Activated CD4-positive, CD25-positive, alpha-beta regulatory T cell (primary cell): ENCODE data around the gene PWP1.
"Not testable (repeated sequence)": the region's sequence is repeated elsewhere in the genome, so short reads cannot be mapped to it uniquely, and the experiment has no call there.

Experiments used
- DNase-seq, 4 experiments: peaks; one replicate each; lab custom pipeline; 2025; lab: John Stamatoyannopoulos, UW

PWP1 gene

GRCh38 chr12:107668320-107669098, 17.1 kb upstream of the PWP1 start:
- DNase-seq = no peak

DNA sequence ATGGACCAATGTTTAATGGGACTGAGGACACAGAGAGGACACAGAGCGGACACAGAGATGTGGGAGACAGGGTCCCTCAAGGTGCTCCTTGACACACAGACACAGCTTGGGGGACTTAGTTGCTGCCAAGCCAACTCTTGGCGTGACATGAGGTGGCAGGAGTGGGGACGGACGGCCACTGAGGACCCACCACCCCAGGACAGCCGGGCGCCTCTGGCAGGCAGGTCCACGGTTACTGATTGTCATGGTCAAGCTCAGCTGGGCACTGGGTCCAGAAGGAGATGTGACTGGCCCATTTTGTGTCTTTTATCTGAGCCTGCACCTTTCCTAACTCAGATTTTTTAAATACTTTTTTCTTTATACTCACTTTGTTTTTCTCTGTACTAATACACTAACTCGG, 15.7 kb upstream of the PWP1 start:
- no peak for DNase-seq

DNA sequence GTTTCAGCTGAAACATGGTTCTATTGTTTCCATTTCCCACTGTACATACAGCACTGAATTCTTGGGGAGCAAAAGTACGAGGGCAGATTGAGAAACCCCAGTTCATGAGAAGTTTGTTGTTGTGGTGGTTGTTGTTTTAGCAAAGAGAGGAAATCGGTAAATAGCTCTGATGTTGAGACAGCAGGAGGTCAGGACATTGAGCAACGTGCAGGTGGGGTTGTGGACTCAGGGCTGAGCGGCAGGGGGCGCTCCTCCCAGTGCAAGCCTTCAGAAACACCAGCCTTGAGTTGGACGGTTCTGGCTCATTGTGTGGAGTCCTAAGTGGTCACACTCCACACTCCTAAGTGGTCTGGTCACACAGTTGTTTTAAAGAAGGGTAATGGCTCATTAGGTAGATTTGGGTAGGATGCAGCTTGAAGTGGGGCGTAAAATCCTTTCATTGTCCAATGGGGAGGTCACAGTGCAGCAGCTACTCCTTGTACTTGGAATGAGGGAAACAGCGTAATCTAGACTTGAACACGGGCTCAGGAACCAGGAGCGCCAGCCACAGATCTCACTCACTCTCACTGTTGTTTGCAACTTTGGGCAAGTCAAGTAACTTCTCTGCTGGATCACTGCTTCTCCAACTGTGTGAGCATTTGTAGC, 14.5 kb upstream of the PWP1 start:
- no peak for DNase-seq

- DNase-seq = no peak
Observed at GRCh38 chr12:107677671-107678070, 7.9 kb upstream of the PWP1 start.

GRCh38 chr12:107679336-107679735, 6.3 kb upstream of the PWP1 start:
- no peak for DNase-seq

DNA sequence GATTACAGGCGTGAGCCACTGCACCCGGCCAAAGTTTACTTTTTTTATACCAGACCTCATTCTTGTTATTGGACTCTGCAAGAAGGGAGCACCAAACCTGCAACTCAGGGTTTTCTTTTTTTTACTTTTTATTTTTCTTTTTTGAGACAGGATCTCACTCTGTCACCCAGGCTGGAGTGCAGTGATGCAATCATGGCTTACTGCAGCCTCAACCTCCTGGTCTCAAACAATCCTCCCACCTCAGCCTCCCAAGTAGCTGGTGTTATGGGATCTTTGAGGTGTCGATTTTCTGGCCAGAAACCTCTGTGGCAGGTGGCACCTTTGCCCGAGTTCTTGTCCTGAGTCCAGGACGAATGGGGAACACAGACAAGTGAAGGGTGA, 4.2 kb upstream of the PWP1 start:
- DNase-seq = no peak

GRCh38 chr12:107681836-107682820, 3.5 kb upstream of the PWP1 start:
- DNase-seq = no peak

GRCh38 chr12:107684029-107684795, 1.4 kb upstream of the PWP1 start:
- DNase-seq = no peak

DNA sequence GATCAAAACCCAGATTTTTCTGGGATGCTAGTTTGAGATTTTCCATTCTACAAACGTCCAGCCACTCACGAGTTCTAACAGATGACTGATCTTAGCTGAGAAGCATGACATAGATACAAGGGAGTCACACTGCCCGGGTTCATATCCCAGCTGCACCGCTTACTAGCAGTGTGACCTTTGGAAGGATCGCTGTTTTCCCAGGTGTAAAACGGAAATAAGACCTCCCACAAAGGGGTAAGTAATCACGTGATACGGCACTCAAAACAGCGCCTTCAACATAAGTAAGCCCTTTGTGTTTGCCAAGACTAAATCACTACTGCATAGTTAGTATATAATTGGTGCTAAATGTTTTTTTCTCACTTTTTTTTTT, 624 bp upstream of the PWP1 start:
- no peak for DNase-seq

GRCh38 chr12:107695772-107696171, 10.2 kb downstream of the PWP1 start:
- not testable (repeated sequence) for DNase-seq

DNA sequence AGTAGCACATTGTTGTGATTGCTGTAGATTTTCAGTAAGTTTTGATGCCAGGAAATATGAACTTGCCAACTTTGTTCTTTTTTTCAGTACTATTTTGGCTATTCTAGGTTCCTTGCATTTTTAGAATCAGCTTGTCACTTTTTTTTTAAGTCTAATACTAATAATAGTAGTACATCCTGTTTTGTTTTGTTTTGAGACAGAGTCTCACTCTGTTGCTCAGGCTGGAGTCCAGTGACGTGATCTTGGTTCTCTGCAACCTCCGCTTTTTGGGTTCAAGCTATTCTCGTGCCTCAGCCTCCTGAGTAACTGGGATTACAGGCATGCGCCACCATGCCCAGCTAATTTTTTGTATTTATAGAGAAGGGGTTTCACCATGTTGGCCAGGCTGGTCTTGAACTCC, 16.5 kb downstream of the PWP1 start:
- DNase-seq = no peak

- DNase-seq = no peak
Observed at GRCh38 chr12:107704041-107704440, 18.4 kb downstream of the PWP1 start.

- DNase-seq = not testable (repeated sequence)
Observed at GRCh38 chr12:107705522-107705921, 19.9 kb downstream of the PWP1 start.

GRCh38 chr12:107715780-107716179, 30.2 kb downstream of the PWP1 start:
- no peak for DNase-seq

DNA sequence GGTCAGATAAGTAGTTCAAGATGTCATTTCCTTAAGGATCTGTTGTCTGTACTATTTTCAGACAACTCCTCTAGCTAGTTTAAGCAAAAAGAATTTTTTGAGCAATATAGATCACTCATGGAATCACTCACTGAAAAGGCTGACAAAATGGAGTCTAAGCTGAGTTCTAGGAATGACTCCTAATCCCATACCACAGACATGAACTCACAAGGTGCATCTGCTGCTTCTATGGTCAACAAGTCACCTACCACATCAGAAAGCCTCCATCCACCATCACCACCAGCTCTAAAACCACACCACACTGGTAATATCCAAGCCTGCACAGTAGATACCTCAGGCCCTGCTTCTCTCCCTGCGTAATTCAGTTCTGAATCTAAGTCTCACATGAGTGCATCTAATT, 33.0 kb downstream of the PWP1 start:
- DNase-seq = no peak

GRCh38 chr12:107727327-107727726, 41.7 kb downstream of the PWP1 start:
- DNase-seq = not testable (repeated sequence)

GRCh38 chr12:107727742-107728141, 42.1 kb downstream of the PWP1 start:
- not testable (repeated sequence) for DNase-seq

DNA sequence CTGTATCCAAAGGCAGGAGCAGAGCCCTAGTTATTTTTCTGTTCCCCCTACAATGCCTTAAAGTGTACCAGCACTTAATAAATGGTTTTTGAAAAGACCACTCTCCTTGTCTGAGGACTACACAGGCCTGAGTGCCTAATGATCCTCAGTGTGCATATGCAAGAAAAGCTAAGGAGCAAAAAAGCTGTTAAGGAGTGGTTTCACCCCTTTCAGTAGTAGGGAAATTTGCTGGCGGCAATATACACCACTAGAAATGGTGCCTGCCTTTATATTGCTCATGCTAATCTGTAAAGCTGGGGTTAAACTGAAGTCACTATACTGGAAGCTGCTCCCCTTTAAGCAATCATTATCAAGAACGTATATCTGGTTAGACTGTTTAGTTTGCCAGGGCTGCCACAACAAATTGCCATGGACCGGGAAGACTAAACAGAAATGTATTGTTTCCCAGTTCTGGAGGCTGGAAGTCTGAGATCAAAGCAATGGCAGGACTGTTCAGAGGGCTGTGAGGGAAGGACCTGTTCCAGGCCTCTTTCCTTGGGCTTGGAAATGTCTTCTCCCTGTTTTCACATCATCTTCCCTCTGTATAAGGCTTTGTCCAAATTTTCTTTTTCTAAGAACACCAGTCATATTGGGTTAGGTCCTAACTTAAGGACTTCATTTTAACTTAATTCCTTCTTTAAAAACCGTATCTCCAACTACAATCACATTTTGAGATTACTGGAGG, 45.2 kb downstream of the PWP1 start:
- DNase-seq = no peak

DNA sequence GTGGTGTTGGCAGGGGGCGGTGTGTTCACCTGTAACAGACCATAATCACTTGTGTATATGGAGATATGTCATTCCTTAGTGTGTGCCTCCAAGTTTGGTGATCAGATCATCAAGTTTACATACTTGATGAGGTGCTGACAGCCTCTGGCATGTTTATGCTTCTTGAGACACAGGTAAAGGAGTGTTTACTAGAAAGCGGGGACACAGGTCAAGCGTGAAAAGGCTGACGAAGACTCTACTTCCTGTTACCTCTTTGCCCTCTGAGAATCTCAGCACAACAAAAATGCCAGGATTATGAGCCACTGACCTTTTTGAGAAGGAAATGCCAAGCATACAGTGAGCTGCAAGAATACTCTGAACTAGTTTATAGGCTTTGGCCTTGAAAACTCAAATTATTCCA, 45.8 kb downstream of the PWP1 start:
- no peak for DNase-seq

DNA sequence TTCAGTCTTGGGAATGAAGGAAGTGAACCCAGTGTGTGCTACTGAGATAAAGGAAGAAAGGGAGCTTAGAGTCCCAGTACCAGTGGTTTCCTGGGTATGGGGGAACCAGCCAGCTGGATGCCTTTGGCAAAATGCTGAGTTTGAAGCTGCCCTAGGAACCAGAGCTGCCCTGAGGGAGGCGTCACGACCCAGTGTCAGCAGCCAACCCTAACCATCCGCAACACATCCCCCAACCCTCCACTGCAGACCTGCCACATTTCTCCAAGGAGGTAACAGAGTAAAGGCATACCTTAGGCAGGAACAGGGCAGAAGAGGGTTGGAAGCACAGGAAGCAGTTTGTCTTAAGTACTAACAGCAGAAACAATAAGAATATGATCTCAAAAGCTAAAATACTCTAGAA, 46.8 kb downstream of the PWP1 start:
- no peak for DNase-seq

- no peak for DNase-seq
Observed at GRCh38 chr12:107734139-107734538, 48.5 kb downstream of the PWP1 start.
